Skeletal muscle tissue (tissue), 4 donors: ENCODE data around the gene ZNF738. TPM values are rescaled to one million over a fixed set of nuclear protein-coding genes. Genes with fewer than 3 reads are reported as not detected.
"Not testable (repeated sequence)": the region's sequence is repeated elsewhere in the genome, so short reads cannot be mapped to it uniquely, and the experiment has no call there.

ENCODE experiments used
- H3K27ac ChIP-seq: one replicate; pipeline ENCODE4 v1.7.0; 2013; ENCODE audit warnings: mild to moderate bottlenecking, low read depth, low read length, inconsistent platforms
- H3K27me3 ChIP-seq, 3 donors: one replicate each; pipeline ENCODE4 v1.7.0; 2013; ENCODE audit warnings: low read length in 3 of 3; ENCODE audit not compliant: control insufficient read depth in 3 of 3, insufficient read depth in 3 of 3
- H3K36me3 ChIP-seq, 3 donors: one replicate each; pipeline ENCODE4 v1.7.0; 2013; ENCODE audit warnings: low read length in 3 of 3; ENCODE audit not compliant: control insufficient read depth in 3 of 3, insufficient read depth in 3 of 3
- H3K4me1 ChIP-seq, 3 donors: one replicate each; pipeline ENCODE4 v1.7.0; 2013; ENCODE audit warnings: low read length in 3 of 3, mild to moderate bottlenecking in 3 of 3; ENCODE audit not compliant: control insufficient read depth in 3 of 3, insufficient read depth in 3 of 3
- H3K4me3 ChIP-seq, 3 donors: one replicate each; pipeline ENCODE4 v1.7.0; 2013; ENCODE audit warnings: low read length in 3 of 3
- H3K9ac ChIP-seq, 3 donors: one replicate each; pipeline ENCODE4 v1.7.0; 2013; ENCODE audit warnings: low read length in 3 of 3, mild to moderate bottlenecking in 3 of 3, moderate library complexity in 2 of 3, low read depth in 1 of 3
- H3K9me3 ChIP-seq, 3 donors: one replicate each; pipeline ENCODE4 v1.7.0; 2013; ENCODE audit warnings: low read length in 3 of 3; ENCODE audit not compliant: control insufficient read depth in 3 of 3
- total RNA-seq: library from RNA; depleted of rRNA; stranded (reverse); fragments of >200 nt; gene quantifications from one replicate; pipeline ENCODE4 v1.2.3, GENCODE V29; 2014
- donor health status: Osteomylitis.

Gene ZNF738
- 15.7 TPM for total RNA-seq

DNA sequence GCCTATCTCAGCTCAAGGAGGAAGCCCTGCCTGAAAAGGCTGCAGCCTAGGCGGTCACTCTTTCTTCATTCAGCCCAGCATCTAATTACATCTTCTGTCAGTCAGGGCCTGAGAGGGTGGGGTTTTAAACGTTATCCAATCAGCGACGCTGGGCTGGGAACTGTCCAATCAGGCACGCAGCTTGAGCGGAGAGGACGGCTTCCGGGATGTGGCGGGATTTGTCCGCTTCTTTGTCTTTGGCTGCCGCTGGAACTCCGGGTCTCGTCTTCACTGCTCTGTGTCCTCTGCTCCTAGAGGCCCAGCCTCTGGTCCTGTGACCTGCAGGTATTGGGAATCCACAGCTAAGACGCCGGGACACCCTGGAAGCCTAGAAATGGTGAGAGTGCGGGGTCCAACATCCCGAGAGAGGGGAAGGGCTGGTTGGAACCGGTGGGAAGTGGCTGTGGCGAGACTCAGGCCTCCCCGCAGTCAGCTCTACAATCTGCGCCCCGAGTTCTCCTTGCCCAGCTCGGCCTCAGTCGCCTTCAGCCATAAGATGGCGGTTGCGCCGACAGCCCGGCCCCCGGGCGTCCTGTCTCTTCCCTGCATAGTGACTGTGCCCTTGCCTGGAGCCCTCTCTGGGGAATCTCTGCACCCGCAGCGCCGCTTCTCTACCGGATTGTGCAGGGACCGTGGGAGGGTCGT, at the start of gene ZNF738:
ZNF738 (plus strand) TSS at position 233 of the 684 bp plus-strand sequence; CDS start at position 374, 141 bp downstream.
- peak within 1 kb of the TSS; percentile 75 for H3K27ac ChIP-seq
- H3K36me3 ChIP-seq: peaks cover 2 to 7% (median 4%) of the 10 kb centered on the region in 3 donors
- H3K4me1 ChIP-seq: no peaks in the 10 kb centered on the region
- H3K9me3 ChIP-seq: peaks cover 0 to 2% (median 0%) of the 10 kb centered on the region in 3 donors
- H3K27me3 ChIP-seq: no peaks in the 10 kb centered on the region
- peak within 1 kb of the TSS; percentile 83 to 94 (median 90) for H3K4me3 ChIP-seq
- peak within 1 kb of the TSS; percentile 80 to 88 (median 87) for H3K9ac ChIP-seq

DNA sequence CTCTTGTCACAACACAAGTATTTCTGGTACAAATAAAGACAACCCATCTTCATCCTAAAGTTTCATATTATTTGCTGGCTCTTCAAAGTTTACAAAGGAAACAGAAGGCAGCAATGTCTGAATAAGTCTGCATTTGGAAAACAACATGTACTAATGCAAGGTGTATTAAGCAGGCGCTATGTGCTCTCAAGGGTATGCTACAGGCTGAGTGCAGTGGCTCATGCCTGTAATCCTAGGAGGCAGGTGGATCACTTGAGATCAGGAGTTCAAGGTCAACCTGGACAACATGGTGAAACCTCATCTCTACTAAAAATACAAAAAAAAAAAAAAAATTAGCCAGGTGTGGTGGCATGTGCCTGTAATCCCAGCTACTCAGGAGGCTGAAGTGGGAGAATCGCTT, 46.0 kb upstream of the ZNF738 start:
- H3K27me3 ChIP-seq, H3K9me3 ChIP-seq, H3K9ac ChIP-seq, H3K36me3 ChIP-seq, H3K4me1 ChIP-seq, H3K4me3 ChIP-seq, H3K27ac ChIP-seq: not testable (repeated sequence)

DNA sequence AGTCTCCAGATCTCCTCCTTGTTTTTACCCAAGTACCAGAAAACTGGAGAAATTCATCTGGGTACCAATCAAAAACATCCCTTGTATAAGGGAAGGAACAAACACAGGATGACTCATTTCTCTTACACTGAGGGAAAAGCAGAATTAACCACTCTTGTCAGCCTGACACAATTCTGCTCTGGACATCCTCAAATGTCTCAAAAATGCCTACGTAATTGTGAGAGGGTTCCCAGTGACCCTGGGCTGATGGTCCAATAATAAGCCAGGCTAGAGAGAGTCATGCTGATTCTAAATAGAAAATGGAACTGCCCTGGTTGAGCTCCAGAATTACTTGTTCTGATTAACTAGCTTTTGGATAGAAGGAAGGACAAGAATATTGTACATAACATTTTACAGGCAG, 44.1 kb upstream of the ZNF738 start:
- H3K27ac ChIP-seq: no peak overlapping the region

DNA sequence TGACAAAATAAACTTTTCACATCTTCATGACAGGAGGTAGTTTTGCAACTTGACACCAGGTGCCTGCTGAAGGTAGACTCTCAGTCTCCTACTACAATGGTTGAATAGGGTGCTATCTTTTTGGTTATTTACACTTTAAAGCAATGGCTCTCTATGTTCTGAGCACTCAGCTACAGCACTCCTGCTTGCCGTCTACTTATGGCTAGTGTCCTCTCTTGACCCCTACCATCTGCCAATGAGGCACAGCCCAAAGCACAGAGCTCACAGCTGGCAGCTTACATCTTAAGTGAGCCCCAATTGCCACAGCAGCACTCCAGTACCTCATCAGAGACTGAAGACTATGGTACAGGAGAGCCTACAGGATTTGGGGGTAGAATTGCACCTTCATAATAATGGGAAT, 41.0 kb upstream of the ZNF738 start:
- H3K4me1 ChIP-seq: peaks cover 5 to 9% (median 6%) of the 10 kb centered on the region in 3 donors
- no peak overlapping the region for H3K9ac ChIP-seq
- H3K27ac ChIP-seq: no peak overlapping the region

More for the DNA sequence above, 44.1 kb upstream of the ZNF738 start:
- Histone ChIP-seq H3K27me3 (no peaks in the 10 kb centered on the region), H3K9ac (no peak overlapping the region), H3K4me3 (no peak overlapping the region), H3K9me3 (no peaks in the 10 kb centered on the region), H3K36me3 (no peaks in the 10 kb centered on the region), H3K4me1 (peaks cover 4 to 9% (median 5%) of the 10 kb centered on the region in 3 donors)

DNA sequence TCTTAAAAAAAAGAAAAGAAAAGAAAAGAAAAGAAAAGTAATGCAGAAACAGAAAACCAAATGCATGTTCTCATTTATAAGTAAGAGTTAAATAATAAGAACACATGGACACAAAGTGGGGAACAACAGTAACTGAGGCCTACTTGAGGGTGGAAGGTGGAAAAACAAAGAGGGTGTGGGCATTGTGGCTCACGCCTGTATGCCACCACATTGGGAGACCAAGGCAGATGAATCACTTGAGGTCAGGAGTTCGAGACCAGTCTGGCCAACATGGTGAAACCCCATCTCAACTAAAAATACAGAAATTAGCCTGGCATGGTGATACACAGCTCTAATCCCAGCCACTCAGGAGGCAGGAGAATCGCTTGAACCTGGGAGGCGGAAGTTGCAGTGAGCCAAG, 37.7 kb upstream of the ZNF738 start:
- Histone ChIP-seq H3K9me3 (no peaks in the 10 kb centered on the region), H3K36me3 (peaks cover 0 to 2% (median 2%) of the 10 kb centered on the region in 3 donors), H3K27me3 (no peaks in the 10 kb centered on the region), H3K4me3 (no peak overlapping the region), H3K4me1 (peaks cover 5 to 9% (median 6%) of the 10 kb centered on the region in 3 donors), H3K9ac (no peak overlapping the region), H3K27ac (no peak overlapping the region)

More for the DNA sequence above, 41.0 kb upstream of the ZNF738 start:
- peaks cover 0 to 2% (median 0%) of the 10 kb centered on the region in 3 donors for H3K36me3 ChIP-seq
- no peak overlapping the region for H3K4me3 ChIP-seq
- no peaks in the 10 kb centered on the region for H3K27me3 ChIP-seq
- no peaks in the 10 kb centered on the region for H3K9me3 ChIP-seq

DNA sequence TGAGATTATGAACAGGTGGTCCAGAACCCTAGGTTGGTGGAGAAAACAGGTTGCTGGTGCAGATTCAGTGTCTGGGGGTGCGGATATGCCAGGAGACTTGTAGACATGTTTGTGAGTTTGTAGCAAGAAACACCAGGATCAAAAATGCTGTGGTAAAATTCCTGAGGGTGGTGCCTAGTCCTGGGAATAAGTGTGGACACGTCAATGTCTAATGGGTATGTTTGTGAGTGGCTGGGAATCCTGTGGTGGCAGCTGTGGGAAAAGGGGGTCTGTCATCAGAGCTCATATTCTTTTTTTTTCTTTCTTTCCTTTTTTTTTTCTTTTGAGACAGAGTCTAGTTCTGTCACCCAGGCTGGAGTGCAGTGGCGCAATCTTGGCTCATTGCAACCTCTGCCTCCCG, 36.8 kb upstream of the ZNF738 start:
- Histone ChIP-seq H3K4me1 (peaks cover 5 to 9% (median 6%) of the 10 kb centered on the region in 3 donors), H3K27ac (peak overlapping the region; percentile 33), H3K27me3 (no peaks in the 10 kb centered on the region), H3K9ac (no peak overlapping the region), H3K36me3 (peaks cover 0 to 6% (median 2%) of the 10 kb centered on the region in 3 donors), H3K9me3 (no peaks in the 10 kb centered on the region), H3K4me3 (no peak overlapping the region)

DNA sequence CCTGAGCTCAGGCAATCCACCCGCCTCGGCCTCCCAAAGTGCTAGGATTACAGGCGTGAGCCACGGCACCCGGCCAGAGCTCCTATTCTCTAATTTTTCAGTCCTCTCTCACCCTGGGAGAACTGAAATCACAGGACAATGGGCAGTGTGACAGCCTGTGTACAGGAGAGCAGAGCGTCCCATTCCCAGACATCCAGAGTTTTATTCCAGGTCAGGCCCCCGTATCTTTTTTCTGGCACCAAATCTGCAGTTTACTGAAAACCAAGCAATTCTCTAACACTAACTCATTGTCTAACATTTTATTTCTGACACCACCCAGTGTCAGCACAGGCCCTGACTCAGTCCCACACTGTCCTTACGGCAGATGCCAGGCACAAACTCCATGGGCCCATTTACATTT, 36.3 kb upstream of the ZNF738 start:
- H3K27ac ChIP-seq: peak overlapping the region; percentile 33
- H3K4me3 ChIP-seq: no peak overlapping the region
- no peak overlapping the region for H3K9ac ChIP-seq
- peaks cover 5 to 6% (median 6%) of the 10 kb centered on the region in 3 donors for H3K4me1 ChIP-seq
- H3K27me3 ChIP-seq: no peaks in the 10 kb centered on the region
- no peaks in the 10 kb centered on the region for H3K9me3 ChIP-seq
- peaks cover 0 to 6% (median 2%) of the 10 kb centered on the region in 3 donors for H3K36me3 ChIP-seq

DNA sequence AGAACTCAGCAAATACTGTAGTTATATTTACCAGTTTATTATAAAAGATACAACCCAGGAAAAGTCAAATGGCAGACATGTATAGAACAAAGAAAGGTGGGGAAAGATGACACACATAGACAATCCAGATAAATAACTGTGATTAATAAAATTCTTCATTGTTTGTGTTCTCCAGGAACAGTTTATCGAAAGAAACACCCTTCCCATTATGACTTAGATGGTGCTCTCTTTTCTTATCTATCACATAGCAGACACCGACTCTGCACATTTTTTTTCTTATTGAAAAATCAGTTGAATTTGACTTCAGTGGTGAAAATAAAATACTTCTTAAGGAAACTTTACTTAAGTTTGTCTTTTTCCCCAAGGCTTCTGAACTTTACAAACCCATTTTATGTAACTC, 35.8 kb upstream of the ZNF738 start:
- Histone ChIP-seq H3K9me3 (no peaks in the 10 kb centered on the region), H3K27ac (peak overlapping the region; percentile 20), H3K27me3 (no peaks in the 10 kb centered on the region), H3K36me3 (peaks cover 0 to 6% (median 2%) of the 10 kb centered on the region in 3 donors), H3K4me1 (peaks cover 2 to 4% (median 2%) of the 10 kb centered on the region in 3 donors), H3K9ac (no peak overlapping the region), H3K4me3 (no peak overlapping the region)

DNA sequence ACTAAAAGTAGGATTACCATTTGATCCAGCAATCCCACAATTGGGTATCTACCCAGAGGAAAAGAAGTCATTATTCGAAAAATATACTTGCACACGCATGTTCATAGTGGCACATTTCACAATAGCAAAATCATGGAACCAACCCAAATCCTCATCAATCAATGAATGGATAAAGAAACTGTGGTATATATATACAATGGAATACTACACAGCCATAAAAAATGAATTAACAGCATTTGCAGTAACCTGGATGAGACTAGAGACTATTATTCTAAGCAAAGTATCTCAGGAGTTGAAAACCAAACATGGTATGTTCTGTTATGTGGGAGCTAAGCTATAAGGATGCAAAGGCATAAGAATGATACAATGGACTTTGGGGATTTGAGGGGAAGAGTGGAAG, 32.6 kb upstream of the ZNF738 start:
- no peaks in the 10 kb centered on the region for H3K27me3 ChIP-seq
- H3K36me3 ChIP-seq: peaks cover 0 to 6% (median 0%) of the 10 kb centered on the region in 3 donors
- H3K4me1 ChIP-seq: peaks cover 3 to 10% (median 8%) of the 10 kb centered on the region in 3 donors
- H3K4me3 ChIP-seq: no peak overlapping the region
- H3K27ac ChIP-seq: no peak overlapping the region
- H3K9ac ChIP-seq: no peak overlapping the region
- no peaks in the 10 kb centered on the region for H3K9me3 ChIP-seq

DNA sequence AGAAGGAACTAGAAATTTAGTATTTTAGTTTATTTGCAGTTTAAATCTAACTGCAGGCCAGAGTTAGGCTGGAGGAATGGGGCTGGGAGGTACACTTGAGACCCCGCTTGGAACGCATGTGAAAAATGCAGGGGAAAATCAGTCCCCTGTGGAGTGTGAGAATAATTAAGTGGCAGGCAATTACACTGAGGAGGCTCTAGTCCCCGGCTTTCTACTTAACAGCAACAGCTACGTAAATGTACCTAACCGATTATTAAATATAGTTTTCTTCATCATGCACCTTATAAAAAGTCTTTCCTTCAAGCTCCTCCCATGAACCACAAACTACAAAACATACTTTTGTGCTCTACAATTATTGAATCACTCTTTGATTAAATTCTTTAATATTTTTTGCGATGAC, 30.4 kb upstream of the ZNF738 start:
- no peaks in the 10 kb centered on the region for H3K9me3 ChIP-seq
- peak overlapping the region; percentile 97 to 100 (median 99) for H3K9ac ChIP-seq
- H3K36me3 ChIP-seq: peaks cover 0 to 6% (median 0%) of the 10 kb centered on the region in 3 donors
- no peaks in the 10 kb centered on the region for H3K27me3 ChIP-seq
- peak overlapping the region; percentile 97 to 99 (median 98) for H3K4me3 ChIP-seq
- peaks cover 3 to 10% (median 8%) of the 10 kb centered on the region in 3 donors for H3K4me1 ChIP-seq
- peak overlapping the region; percentile 96 for H3K27ac ChIP-seq
